GM08714 (cell line): Measurements from ENCODE around the gene FAT1.
"Not testable (repeated sequence)": the region's sequence is repeated elsewhere in the genome, so short reads cannot be mapped to it uniquely, and the experiment has no call there.

Source experiments
- H3K4me3 ChIP-seq: fragments of 200-500 bp; sonication (Bioruptor generic); 2 replicates; pipeline ENCODE4 v1.5.1; 2014; ENCODE audit warnings: mild to moderate bottlenecking, low read length, inconsistent platforms
- ZNF274 ChIP-seq: IDR thresholded peaks from 2 replicates; pipeline ENCODE4 v1.6.1; 2012; ENCODE audit warnings: mild to moderate bottlenecking, low read depth, low read length

Gene FAT1

DNA sequence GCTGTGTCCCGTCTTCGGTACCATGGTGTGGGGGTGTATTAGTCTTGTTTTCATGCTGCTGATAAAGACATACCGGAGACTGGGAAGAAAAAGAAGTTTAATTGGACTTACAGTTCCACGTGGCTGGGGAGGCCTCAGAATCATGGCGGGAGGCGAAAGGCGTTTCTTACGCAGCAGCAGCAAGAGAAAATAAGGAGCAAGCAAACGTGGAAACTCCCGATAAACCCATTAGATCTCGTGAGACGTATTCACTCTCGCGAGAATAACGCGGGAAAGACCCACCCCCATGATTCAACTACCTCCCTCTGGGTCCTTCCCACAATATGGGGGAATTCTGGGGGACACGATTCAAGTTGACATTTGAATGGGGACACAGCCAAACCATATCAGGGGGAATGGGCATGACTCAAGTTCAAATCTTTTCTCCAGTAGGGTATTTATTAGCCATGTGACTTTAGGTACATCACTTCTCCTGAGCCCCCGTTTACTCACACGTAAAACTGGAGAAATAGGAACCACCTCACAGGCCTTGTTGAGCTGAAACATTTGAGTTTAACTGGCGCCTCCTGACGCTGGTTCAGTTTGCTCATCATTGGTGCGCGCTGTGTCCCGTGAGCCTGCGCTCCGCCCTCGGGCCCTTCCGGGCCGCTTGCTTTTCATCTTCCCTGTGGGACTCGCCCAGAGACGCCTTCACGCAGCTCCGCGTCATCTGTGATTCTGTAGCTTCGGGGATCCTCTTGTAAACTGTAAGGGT is 35.5 kb upstream of the FAT1 start:
- no peak for TF ChIP-seq ZNF274
- H3K4me3 ChIP-seq, result no peak overlapping the region

DNA sequence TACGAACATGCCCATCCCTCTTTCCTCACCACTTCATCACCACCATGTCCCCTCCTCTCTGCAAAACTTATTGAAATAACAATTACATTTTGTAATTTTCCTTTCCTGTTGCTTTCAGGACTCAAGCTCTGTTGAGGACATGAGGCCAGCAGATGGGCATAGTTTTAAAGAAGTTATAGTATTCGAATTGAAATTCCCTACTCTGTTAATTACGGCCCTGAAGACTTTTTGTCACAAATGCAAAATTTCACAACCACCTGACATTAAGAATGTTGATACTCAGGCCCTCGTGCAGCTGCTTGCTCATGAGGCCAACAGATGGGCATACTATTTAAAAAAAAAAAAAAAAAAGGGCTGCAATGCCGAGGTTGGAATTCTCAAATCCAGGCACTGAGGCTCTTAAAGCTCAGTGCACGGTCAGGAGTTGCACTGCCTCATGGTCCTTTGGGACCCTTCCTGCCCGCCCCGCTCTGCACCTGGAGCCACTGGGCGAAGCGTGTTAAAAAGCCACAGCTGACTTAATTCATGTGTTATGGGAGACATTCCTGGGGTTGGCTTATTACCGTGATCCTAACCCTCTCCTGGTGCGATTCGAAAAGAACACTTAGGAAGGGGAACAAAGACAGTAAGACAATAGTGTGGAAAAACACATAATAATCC is 34.2 kb upstream of the FAT1 start:
- no peak for TF ChIP-seq ZNF274
- H3K4me3 ChIP-seq, result no peak overlapping the region

GRCh38 chr4:186756550-186756949 is 32.9 kb upstream of the FAT1 start:
- not testable (repeated sequence) for H3K4me3 ChIP-seq

DNA sequence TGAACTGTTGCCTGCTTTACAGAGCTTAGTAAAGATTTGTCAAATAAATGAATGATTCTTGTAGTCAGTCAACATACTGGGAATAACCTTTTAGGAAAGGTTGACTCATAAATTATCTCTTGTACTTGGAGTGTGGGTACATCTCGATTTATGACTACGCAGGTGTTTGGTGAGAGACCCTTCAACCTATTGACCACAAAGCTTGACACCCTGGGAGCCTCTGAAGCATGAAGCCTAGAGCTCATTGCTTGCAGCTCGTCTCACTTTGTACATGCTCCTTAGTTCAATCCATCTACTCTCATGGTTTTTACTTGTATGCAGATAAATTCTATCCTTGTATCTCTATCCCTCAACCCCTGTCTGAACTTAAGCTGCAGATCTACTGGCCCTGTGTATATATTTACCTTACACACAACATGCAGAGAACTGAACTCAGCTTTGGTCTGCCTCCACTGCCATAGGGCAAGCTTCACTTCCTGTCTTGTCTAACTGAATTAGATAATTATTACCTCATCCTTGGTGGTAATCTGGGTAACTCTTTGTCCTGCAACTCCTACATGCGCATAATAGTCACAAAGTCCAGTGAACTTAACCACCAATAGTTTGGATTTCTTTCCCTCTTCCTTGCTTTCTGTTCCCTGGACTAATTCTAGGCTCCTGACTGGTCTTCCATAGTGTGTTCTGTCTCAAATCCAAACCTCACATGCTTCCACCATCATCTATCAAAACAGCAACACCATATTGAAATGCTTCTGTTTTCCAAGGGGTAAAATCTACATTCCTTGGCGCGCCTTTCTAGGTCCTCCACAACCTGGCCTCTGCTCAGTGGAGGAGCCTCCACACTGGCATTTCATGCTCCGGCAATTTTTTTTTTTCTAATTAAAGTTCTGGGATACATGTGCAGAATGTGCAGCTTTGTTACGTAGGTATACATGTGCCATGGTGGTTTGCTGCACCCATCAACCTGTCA is 32.2 kb upstream of the FAT1 start:
- H3K4me3 ChIP-seq, result no peak overlapping the region
- TF ChIP-seq ZNF274, result no peak

DNA sequence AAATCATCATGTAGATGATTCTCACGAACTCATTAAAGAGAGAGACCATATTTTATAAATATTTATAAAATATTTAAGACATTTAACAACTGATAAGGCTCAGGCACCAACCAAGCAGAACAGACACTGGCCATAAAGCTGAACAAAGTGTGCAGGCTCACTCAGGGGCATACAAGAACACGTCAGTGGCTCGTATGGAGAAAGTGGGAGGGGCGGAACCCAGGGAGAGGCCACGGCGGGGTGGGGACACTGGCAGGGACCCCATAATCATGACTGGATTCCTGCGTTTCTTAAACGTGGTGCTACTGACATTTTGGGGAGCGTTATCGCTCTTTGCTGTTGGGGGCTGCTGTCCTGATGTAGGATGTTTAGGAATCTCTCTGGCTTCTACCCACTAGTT is 31.3 kb upstream of the FAT1 start:
- H3K4me3 ChIP-seq, result no peak overlapping the region
- TF ChIP-seq ZNF274, result no peak

GRCh38 chr4:186752325-186752724 is 28.7 kb upstream of the FAT1 start:
- no peak overlapping the region for H3K4me3 ChIP-seq
- no peak for TF ChIP-seq ZNF274

GRCh38 chr4:186749611-186750281 is 26.1 kb upstream of the FAT1 start:
- no peak for TF ChIP-seq ZNF274
- H3K4me3 ChIP-seq, result no peak overlapping the region

DNA sequence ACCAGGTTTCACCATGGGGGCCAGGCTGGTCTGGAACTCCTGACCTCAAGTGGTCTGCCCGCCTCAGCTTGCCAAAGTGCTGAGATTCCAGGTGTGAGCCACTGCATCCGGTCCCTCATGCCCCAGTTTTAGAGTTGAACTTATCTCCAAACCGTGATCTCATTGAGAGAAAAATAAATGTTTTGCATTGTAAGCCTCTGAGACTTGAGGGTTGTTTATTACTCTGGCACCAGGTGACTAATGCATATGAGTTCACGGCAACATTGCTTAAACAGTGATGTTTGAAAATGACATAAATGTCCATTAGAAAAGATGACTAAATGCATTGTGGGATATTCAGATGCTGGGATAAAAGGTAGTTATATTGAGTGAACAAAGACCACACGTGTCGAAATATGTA is 22.9 kb upstream of the FAT1 start:
- no peak for TF ChIP-seq ZNF274
- no peak overlapping the region for H3K4me3 ChIP-seq

GRCh38 chr4:186743261-186743660 is 19.6 kb upstream of the FAT1 start:
- no peak for TF ChIP-seq ZNF274
- H3K4me3 ChIP-seq, result no peak overlapping the region

DNA sequence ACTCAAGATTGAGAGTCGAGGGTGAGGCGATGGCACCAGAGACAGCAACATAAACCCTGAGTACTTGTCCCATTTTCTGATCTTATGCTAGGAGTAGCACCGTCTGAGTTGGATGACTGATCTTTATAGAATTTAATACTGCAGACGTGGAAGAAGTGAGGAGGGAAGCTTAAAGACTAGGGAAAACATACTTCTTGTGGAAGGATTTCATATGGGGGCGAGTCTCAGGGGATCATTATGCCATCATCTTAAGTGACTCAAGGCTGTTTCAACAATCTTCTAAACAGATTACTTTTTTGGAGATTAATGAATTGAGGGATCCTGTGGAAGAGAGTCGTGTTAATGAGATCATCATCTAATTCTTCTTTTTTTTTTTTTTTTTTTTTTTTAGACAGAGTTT is 17.2 kb upstream of the FAT1 start:
- TF ChIP-seq ZNF274, result no peak
- no peak overlapping the region for H3K4me3 ChIP-seq

DNA sequence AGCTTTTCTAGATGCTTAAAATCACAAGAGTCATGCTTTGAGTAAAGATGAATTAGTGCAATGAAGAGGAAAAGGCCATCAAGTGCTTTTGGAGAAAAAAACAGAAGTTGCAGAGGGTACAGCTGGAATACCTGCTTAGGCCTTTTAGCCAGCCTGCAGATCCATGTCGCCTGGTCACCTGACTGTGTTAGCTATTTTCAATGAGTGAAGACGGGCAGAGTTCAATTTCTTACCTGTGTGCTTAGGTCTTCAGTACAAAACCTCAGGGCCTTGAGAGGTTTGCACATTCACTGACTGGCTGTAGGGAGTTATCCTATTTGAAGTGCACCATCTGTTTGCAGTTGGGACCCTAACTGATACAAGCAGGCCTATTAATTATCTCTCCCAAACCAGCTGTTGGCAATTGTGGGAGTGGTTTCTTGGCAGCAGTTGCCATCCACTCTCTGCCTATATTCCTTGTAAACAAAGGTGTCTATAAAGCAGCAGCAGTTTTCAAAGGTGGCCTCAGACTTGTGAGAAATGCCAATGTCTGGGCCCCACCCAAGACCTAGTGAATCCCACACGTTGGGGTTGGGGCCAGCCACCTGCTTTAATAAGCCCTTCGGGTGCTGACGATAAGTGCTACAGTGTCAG is 16.3 kb upstream of the FAT1 start:
- no peak for TF ChIP-seq ZNF274
- H3K4me3 ChIP-seq, result no peak overlapping the region

DNA sequence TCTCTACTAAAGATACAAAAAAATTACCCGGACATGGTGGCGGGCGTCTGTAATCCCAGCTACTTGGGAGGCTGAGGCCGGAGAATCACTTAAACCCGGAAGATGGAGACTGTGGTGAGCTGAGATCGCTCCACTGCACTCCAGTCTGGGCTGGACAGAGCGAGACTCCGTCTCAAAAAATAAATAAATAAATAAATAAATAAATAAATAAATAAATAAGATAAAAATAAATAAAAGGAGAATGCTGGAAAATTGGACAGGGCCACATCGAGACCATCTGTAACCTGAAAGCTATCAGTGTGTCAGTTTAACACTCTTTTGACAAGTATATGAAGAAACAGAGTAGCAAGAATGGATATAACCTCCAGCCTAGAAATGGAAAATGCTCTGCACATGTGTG is 15.7 kb upstream of the FAT1 start:
- no peak for TF ChIP-seq ZNF274
- H3K4me3 ChIP-seq, result no peak overlapping the region

DNA sequence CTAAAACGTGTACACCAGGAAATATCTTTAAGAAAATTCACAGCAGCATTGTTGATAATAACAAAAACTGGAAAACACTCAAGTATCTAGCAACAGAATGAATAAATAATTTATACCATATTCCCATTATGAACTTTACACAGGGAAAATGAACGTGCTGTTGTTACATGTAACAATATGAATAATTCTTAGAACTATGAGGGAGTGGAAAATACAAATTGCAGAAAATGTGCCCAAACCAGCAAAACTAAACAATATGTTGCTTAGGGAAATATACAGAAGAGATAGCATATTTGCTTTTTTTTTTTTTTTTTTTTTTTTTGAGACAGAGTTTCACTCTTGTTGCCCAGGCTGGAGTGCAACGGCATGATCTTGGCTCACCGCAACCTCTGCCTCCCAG is 14.8 kb upstream of the FAT1 start:
- H3K4me3 ChIP-seq, result no peak overlapping the region
- no peak for TF ChIP-seq ZNF274

DNA sequence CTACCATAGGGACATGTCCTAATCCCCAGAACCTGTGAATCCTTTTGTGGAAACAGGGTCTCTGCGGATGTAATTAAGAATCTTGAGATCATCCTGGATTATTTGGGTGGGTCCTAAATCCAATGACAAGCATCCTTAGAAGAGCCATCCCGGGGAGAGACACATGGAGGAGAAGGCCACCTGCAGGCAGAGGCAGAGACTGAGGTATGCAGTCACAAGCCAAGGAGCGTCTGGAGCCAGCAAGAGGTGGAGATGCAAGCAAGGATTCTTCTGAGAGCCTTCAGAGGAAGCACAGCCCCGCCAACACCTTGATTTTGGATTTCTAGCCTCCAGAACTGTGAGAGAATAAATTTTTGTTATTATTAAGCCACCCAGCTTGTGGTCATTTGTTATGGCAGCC is 13.8 kb upstream of the FAT1 start:
- no peak for TF ChIP-seq ZNF274
- H3K4me3 ChIP-seq, result no peak overlapping the region
